ENCODE results near the gene PBX1. TPM values are rescaled to one million over a fixed set of nuclear protein-coding genes. Genes with fewer than 3 reads are reported as not detected.

Gene PBX1
- total RNA-seq, 1 experiment from 2014 or later: 102 TPM

DNA sequence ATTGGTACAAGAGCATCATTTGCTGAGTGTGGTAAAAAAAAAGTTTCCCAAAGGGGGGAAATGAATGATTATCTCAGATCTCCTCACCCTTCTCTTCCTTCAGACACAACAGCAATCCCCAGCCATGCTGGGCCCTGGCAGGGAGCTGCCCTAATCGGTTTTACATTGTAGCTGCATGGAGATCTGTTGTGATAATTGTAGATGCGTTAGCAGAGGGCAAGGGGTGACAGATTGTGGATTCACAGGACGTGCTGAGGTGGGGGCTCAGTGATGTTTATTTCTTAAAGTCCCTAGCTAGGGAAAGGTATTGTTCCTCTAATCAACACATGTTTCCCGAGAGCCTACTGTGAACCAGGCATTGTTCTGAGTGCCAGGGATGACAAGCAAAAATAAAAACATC is 304.1 kb downstream of the PBX1 start:
- CTCF ChIA-PET: no interaction called here
- H3K36me3 Mint-ChIP-seq: no peaks in the 10 kb centered on the region
- TF ChIP-seq, protein P1, sequence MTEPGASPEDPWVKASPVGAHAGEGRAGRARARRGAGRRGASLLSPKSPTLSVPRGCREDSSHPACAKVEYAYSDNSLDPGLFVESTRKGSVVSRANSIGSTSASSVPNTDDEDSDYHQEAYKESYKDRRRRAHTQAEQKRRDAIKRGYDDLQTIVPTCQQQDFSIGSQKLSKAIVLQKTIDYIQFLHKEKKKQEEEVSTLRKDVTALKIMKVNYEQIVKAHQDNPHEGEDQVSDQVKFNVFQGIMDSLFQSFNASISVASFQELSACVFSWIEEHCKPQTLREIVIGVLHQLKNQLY (CRISPR knock-in tag; IDR thresholded peaks at IDR 0.05): no peak
- TF ChIP-seq, protein P2, sequence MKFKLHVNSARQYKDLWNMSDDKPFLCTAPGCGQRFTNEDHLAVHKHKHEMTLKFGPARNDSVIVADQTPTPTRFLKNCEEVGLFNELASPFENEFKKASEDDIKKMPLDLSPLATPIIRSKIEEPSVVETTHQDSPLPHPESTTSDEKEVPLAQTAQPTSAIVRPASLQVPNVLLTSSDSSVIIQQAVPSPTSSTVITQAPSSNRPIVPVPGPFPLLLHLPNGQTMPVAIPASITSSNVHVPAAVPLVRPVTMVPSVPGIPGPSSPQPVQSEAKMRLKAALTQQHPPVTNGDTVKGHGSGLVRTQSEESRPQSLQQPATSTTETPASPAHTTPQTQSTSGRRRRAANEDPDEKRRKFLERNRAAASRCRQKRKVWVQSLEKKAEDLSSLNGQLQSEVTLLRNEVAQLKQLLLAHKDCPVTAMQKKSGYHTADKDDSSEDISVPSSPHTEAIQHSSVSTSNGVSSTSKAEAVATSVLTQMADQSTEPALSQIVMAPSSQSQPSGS (CRISPR knock-in tag; IDR thresholded peaks at IDR 0.05; ENCODE audit: borderline replicate concordance, low read depth): no peak
- TF ChIP-seq, protein P3, sequence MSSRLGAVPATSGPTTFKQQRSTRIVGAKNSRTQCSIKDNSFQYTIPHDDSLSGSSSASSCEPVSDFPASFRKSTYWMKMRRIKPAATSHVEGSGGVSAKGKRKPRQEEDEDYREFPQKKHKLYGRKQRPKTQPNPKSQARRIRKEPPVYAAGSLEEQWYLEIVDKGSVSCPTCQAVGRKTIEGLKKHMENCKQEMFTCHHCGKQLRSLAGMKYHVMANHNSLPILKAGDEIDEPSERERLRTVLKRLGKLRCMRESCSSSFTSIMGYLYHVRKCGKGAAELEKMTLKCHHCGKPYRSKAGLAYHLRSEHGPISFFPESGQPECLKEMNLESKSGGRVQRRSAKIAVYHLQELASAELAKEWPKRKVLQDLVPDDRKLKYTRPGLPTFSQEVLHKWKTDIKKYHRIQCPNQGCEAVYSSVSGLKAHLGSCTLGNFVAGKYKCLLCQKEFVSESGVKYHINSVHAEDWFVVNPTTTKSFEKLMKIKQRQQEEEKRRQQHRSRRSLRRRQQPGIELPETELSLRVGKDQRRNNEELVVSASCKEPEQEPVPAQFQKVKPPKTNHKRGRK (CRISPR knock-in tag; IDR thresholded peaks at IDR 0.05; ENCODE audit: borderline replicate concordance): no peak
- no peak for TF ChIP-seq TP53 (CRISPR knock-in tag; IDR thresholded peaks at IDR 0.05)
- DNase-seq (ENCODE audit: low spot score) (no peak), ATAC-seq (peak; percentile 71)
- H3K4me1 Mint-ChIP-seq: peaks cover 5% of the 10 kb centered on the region
- no peak overlapping the region for H3K27ac Mint-ChIP-seq
- peaks cover 30% of the 10 kb centered on the region for H3K27me3 Mint-ChIP-seq (ENCODE audit: low read depth)
- H3K4me3 Mint-ChIP-seq: no peak overlapping the region
- POLR2A ChIA-PET: no interaction called here
- H3K9me3 Mint-ChIP-seq: peaks cover 4% of the 10 kb centered on the region

DNA sequence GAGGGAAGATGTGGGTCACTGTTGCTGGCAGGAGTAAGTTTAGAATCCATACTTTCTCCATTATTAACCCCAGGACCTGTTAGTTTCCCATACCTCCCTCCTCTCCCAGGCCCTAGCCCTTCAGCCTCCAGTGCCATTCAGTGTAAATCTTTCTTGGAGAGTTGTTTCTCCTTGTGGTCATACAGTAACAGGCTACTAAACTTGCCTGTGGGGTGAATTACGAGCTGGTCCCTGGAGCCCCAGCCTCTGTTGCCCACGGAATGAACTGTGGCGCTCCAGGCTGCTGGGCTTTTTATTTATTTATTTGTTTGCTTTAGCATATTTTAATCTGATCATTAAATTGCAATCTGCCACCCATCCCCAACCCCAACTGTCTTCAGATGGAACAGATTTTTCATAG is 305.2 kb downstream of the PBX1 start:
- ATAC-seq (no peak), DNase-seq (ENCODE audit: low spot score) (no peak)
- CTCF ChIA-PET: no interaction called here
- Mint-ChIP-seq H3K9me3 (peaks cover 4% of the 10 kb centered on the region), H3K27ac (no peak overlapping the region), H3K36me3 (no peaks in the 10 kb centered on the region), H3K4me3 (no peak overlapping the region), H3K4me1 (peaks cover 5% of the 10 kb centered on the region), H3K27me3 (ENCODE audit: low read depth) (peaks cover 30% of the 10 kb centered on the region)
- POLR2A ChIA-PET: no interaction called here
- no peak for TF ChIP-seq JAZF1 (CRISPR knock-in tag; IDR thresholded peaks at IDR 0.05)
- no peak for TF ChIP-seq HMGA2 (CRISPR knock-in tag; IDR thresholded peaks at IDR 0.05)
- TF ChIP-seq SP1 (CRISPR knock-in tag; conservative IDR thresholded peaks at IDR 0.05): no peak
- no peak for TF ChIP-seq OVOL2 (CRISPR knock-in tag; IDR thresholded peaks at IDR 0.05; ENCODE audit: borderline replicate concordance)
- no peak for TF ChIP-seq NR1H2 (CRISPR knock-in tag; IDR thresholded peaks at IDR 0.05)
- no peak for TF ChIP-seq JUN (CRISPR knock-in tag; IDR thresholded peaks at IDR 0.05)
- TF ChIP-seq, protein P4, sequence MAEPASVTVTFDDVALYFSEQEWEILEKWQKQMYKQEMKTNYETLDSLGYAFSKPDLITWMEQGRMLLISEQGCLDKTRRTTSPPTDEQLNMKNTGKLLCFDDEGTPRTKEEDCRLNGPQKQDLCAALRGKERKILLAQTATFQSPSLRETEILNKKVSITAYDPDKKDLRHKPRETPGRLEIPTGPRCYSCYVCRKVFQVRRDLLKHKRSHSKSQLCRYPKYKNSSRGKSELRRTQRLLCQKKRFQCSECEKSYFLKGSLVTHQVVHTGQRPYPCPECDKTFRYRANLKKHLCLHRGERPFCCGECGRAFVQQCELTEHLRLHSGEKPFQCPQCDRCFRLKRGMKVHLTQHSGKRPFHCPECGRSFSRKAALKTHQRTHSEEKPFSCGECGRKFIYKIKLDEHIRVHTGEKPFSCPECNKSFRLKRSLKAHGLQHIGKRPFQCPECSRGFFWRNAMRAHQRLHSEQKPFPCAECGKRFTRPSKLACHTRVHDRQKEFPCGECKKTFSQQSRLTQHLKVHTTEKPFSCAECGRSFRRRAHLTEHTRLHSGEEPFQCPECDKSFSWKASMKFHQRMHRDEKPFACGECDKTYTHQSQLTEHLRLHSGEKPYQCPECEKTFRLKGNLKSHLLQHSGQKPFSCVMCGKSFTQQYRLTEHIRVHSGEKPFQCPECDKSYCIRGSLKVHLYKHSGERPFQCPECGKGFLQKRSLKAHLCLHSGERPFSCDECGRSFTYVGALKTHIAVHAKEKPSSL (CRISPR knock-in tag; conservative IDR thresholded peaks at IDR 0.05): no peak
- no peak for TF ChIP-seq NFATC4 (CRISPR knock-in tag; IDR thresholded peaks at IDR 0.05)
- TF ChIP-seq SMAD4 (CRISPR knock-in tag; IDR thresholded peaks at IDR 0.05): no peak
- no peak for TF ChIP-seq IRF2 (CRISPR knock-in tag; IDR thresholded peaks at IDR 0.05; ENCODE audit: borderline replicate concordance, low read depth)
- no peak for TF ChIP-seq NR2C2 (CRISPR knock-in tag; IDR thresholded peaks at IDR 0.05)

DNA sequence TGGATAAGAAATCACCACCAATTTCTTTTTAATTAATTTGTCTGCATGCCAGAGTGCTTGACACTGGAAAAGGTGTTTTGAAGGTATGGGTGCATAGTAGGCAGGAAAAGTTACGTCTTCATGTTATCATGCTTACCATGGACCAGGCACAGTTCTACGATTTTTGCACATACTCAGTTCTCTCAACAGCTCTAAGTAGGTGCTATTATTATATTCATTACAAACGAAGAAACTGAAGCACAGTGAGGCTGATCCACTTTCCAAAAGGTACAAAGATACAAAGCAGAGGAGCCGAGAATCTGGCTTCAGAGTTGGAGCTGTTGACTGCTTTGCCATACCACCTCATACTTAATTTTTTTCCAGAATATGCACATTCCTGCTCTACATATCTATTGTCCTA is 306.4 kb downstream of the PBX1 start:
- H3K4me3 Mint-ChIP-seq: no peak overlapping the region
- CTCF ChIA-PET: no interaction called here
- no peak for DNase-seq (ENCODE audit: low spot score)
- TF ChIP-seq SMAD4 (CRISPR knock-in tag; IDR thresholded peaks at IDR 0.05) (no peak), CBFB (CRISPR knock-in tag; IDR thresholded peaks at IDR 0.05; ENCODE audit: low read depth) (no peak), ZBTB21 (CRISPR knock-in tag; IDR thresholded peaks at IDR 0.05; ENCODE audit: borderline replicate concordance) (no peak), FOXJ3 (CRISPR knock-in tag; IDR thresholded peaks at IDR 0.05; ENCODE audit: borderline replicate concordance) (no peak), CREM (CRISPR knock-in tag; IDR thresholded peaks at IDR 0.05) (no peak), PRRX2 (CRISPR knock-in tag; IDR thresholded peaks at IDR 0.05) (no peak), GABPB1 (CRISPR knock-in tag; IDR thresholded peaks at IDR 0.05) (no peak), IRF2 (CRISPR knock-in tag; IDR thresholded peaks at IDR 0.05; ENCODE audit: borderline replicate concordance, low read depth) (no peak)
- TF ChIP-seq, protein P5, sequence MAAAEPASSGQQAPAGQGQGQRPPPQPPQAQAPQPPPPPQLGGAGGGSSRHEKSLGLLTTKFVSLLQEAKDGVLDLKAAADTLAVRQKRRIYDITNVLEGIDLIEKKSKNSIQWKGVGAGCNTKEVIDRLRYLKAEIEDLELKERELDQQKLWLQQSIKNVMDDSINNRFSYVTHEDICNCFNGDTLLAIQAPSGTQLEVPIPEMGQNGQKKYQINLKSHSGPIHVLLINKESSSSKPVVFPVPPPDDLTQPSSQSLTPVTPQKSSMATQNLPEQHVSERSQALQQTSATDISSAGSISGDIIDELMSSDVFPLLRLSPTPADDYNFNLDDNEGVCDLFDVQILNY (CRISPR knock-in tag; IDR thresholded peaks at IDR 0.05): no peak
- TF ChIP-seq, protein P1 (CRISPR knock-in tag; IDR thresholded peaks at IDR 0.05): no peak
- peaks cover 4% of the 10 kb centered on the region for H3K9me3 Mint-ChIP-seq
- ATAC-seq: no peak
- no peak overlapping the region for H3K27ac Mint-ChIP-seq
- POLR2A ChIA-PET: no interaction called here
- peaks cover 5% of the 10 kb centered on the region for H3K4me1 Mint-ChIP-seq
- no peaks in the 10 kb centered on the region for H3K36me3 Mint-ChIP-seq
- peaks cover 30% of the 10 kb centered on the region for H3K27me3 Mint-ChIP-seq (ENCODE audit: low read depth)
